Activated naive CD4-positive, alpha-beta T cell treated with anti-CD3 and anti-CD28 coated beads, Interleukin-2, amount 50 U/mL, for 72 hours (primary cell): ENCODE results near the gene SEBOX. TPM values are rescaled to one million over a fixed set of nuclear protein-coding genes. Genes with fewer than 3 reads are reported as not detected.
A peak's percentile ranks its signal among the peaks of the same experiment; 100 is the strongest.

Experiments
- ATAC-seq, 2 donors: fragments of 150-1000 bp; cut with Tn5 transposase; 2 replicates each; pipeline ENCODE4 v1.10.0; 2021; ENCODE audit warnings: mild to moderate bottlenecking in 2 of 2, moderate library complexity in 2 of 2
- DNase-seq, 2 donors: peaks; one replicate each; pipeline ENCODE4 v3.0.0; 2021 to 2022; ENCODE audit warnings: low spot score in 2 of 2
- H3K27ac Mint-ChIP-seq, 2 donors: one replicate each; pipeline ENCODE4 v1.8.0; 2022; ENCODE audit warnings: mild to moderate bottlenecking in 2 of 2, mixed read lengths in 2 of 2
- H3K36me3 Mint-ChIP-seq, 2 donors: one replicate each; pipeline ENCODE4 v1.8.0; 2022; ENCODE audit warnings: mixed read lengths in 2 of 2
- H3K9me3 Mint-ChIP-seq, 2 donors: one replicate each; pipeline ENCODE4 v1.8.0; 2022; ENCODE audit warnings: mixed read lengths in 2 of 2
- total RNA-seq, 2 donors: library from RNA; stranded (reverse); gene quantifications; one replicate each; pipeline ENCODE4 v1.2.3, GENCODE V29; 2022

The SEBOX gene
- total RNA-seq, 2 donors from 2014 or later = not detected

DNA sequence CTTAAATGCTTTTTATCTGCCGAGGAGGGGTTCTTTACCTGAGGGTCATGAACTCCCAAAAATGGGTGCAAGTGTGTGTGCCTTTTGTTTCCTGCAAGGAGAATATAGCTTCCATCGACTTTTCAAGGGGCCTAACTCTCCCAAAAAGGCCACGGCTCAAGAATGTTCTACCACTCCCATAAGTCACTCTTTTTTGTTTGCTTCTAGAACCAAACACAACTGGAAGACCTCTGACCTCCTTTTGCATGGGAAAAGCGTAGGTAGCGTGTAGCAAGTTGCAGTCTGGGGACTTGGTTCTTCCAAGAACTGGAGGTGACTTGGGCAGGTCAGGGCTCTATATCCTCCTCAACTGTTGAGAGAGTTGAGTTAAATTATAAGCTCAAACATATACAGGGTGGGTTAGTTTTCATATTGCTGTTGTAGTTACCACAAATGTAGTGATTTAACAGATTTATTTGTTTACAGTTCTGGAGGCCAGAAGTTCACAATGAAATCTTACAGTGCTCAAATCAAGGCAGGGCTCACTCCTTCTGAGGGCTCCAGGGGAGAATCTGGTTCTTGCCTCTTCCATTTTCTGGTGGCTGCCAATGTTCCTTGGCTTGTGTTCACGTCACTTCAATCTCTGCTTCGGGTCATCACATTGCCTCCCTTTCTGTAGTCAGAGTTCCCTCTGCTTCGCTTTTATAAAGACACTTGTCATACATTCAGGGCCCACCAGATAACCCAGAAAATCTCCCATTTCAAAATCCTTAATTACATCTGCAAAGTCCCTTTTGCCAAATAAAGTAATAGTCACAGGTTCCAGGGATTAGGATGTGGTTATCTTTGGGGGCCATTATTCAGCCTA lies 44.6 kb downstream of the SEBOX start:
- Mint-ChIP-seq H3K27ac (peak overlapping the region; percentile 85 to 94), H3K36me3 (peaks cover 17 to 33% of the 10 kb centered on the region in 2 donors), H3K9me3 (no peaks in the 10 kb centered on the region)
- no peak for DNase-seq
- no peak for ATAC-seq

- peaks cover 17 to 33% of the 10 kb centered on the region in 2 donors for H3K36me3 Mint-ChIP-seq
- no peaks in the 10 kb centered on the region for H3K9me3 Mint-ChIP-seq
- no peak for ATAC-seq
- H3K27ac Mint-ChIP-seq = peak overlapping the region; percentile 85 to 94
- DNase-seq = no peak
These were observed 45.4 kb downstream of the SEBOX start for GRCh38 chr17:28319598-28319935.

- H3K27ac Mint-ChIP-seq = peak within 1 kb of the TSS; percentile 85 to 94
- peaks cover 17 to 33% of the 10 kb centered on the region in 2 donors for H3K36me3 Mint-ChIP-seq
- H3K9me3 Mint-ChIP-seq = no peaks in the 10 kb centered on the region
- peak; percentile 93 to 95 for DNase-seq
- peak; percentile 98 to 99 for ATAC-seq
These were observed 46.0 kb downstream of the SEBOX start, which contains the start of gene TMEM97 for GRCh38 chr17:28318759-28319597. TSS of gene TMEM97 (plus strand) at chr17:28319200. CDS start at chr17:28319240, 40 bp downstream.

DNA sequence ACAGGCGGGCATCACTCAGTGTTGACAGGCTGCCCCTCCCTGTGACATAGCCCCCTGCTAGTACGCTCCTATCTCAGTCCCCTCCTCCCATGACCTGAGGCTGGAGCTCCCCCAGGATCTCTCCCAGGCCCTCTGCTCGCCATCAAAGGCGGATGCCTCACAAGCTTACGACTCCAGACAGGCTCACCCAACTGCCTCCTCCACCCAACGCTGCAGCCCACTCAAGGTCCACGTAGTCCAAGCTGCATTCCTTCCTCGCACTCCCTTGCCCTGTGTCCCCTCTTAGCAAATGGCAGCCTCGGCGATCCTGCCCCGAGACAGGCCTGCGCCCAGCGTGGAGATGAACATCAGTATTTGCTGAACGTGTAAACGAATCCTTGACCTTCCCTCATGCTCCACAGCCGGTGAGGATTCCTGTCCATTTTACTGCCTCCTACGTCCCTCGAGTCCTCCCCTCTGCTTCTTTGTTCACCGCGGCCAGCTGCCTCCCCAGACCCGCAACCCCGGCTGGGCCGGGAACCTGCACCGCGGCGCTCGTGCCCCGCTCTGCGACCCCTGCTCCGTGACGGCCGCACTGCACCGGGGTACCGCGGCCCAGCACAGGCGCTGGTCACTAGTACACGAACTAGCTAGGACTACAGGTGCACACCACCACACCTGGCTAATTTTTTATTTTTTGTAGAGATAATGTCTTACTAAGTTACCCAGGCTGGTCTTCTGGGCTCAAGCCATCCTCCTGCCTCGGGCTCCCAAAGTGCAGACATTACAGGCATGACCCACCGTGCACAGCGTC lies 46.8 kb downstream of the SEBOX start:
- ATAC-seq = peak; percentile 2 to 6
- Mint-ChIP-seq H3K27ac (peak overlapping the region in 1 of 2 donors; percentile 85), H3K36me3 (peaks cover 17 to 33% of the 10 kb centered on the region in 2 donors), H3K9me3 (no peaks in the 10 kb centered on the region)
- DNase-seq = peak in 1 of 2 donors; percentile 30

- DNase-seq (no peak), ATAC-seq (no peak)
- Mint-ChIP-seq H3K27ac (peak overlapping the region; percentile 22 to 85), H3K36me3 (peaks cover 17 to 33% of the 10 kb centered on the region in 2 donors), H3K9me3 (no peaks in the 10 kb centered on the region)
These were observed 47.7 kb downstream of the SEBOX start for GRCh38 chr17:28317099-28317965.

DNA sequence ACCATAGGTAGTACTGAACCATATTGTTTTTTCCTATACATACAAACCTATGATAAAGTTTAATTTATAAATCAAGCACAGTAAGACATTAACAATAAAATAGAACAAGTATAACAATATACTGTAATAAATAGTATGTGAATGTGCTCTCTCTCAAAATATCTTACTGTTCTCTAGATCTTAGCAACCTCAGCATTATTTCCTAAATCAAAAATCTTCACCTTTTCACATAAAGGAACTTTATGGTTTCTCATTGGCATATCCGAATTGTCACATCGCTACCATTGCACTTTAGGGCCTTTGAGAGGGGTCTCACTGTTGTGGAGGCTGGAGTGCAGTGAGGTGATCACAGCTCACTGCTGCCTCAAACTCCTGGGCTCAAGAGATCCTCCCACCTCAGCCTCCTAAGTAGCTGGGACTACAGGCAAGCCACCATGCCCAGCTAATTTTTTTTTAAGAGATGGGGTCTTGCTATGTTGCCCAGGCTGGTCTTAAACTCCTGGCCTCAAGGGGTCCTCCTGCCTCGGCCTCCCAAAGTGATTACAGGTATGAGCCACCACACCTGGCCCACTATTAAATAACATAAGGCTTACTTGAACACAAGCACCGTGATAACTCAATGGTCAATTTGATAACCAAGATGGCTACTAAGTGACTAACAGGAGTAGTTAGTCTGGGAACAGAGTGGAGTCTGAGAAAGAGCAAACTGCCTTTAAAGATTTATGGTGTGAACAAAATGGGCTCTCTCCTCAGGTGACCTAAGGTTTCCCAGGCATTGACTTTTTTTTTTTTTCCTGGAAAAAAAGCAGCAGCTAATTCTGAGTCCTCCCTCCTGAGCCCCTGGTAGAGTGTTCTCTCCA lies 48.9 kb downstream of the SEBOX start:
- H3K9me3 Mint-ChIP-seq = no peaks in the 10 kb centered on the region
- DNase-seq (no peak), ATAC-seq (no peak)
- peaks cover 17 to 29% of the 10 kb centered on the region in 2 donors for H3K36me3 Mint-ChIP-seq
- no peak overlapping the region for H3K27ac Mint-ChIP-seq

GRCh38 chr17:28313841-28314240 lies 51.2 kb downstream of the SEBOX start:
- DNase-seq = no peak
- ATAC-seq = no peak
- no peaks in the 10 kb centered on the region for H3K9me3 Mint-ChIP-seq
- H3K36me3 Mint-ChIP-seq = peaks cover 0 to 7% of the 10 kb centered on the region in 2 donors
- no peak overlapping the region for H3K27ac Mint-ChIP-seq

Other genes starting within 250 kb of the SEBOX start
- gene TMEM97, start 46.0 kb downstream of the SEBOX start, total RNA-seq = 10 to 100 TPM; 24.5 to 31.1 TPM
- 10 to 100 TPM; 16.4 to 16.8 TPM for gene IFT20, start 29.7 kb downstream of the SEBOX start, total RNA-seq
- gene TNFAIP1, start 29.4 kb downstream of the SEBOX start, total RNA-seq = 10 to 100 TPM; 25.7 to 26.2 TPM
- 10 to 100 TPM; 62.2 to 83.4 TPM for gene POLDIP2, start 7.7 kb downstream of the SEBOX start, total RNA-seq
- gene VTN, start 5.1 kb upstream of the SEBOX start, total RNA-seq = under 1 TPM; 0.34 to 0.53 TPM
- gene SARM1, start 6.5 kb upstream of the SEBOX start, total RNA-seq = 10 to 100 TPM; 13.9 to 29.5 TPM
- gene SLC46A1, start 41.0 kb upstream of the SEBOX start, total RNA-seq = 1 to 10 TPM; 1.8 to 3.6 TPM
- not detected for gene SLC13A2, start 108.4 kb upstream of the SEBOX start, total RNA-seq
- gene FOXN1, start 141.1 kb upstream of the SEBOX start, total RNA-seq = not detected
- gene UNC119, start 187.4 kb upstream of the SEBOX start, total RNA-seq = 10 to 100 TPM; 53.0 to 56.6 TPM
- gene PIGS, start 206.3 kb upstream of the SEBOX start, total RNA-seq = 10 to 100 TPM; 39.6 to 44.1 TPM
- gene ALDOC, start 211.7 kb upstream of the SEBOX start, total RNA-seq = 100 to 1,000 TPM in 1 of 2 donors, 10 to 100 TPM in 1; 41.6 to 220 TPM
- 100 to 1,000 TPM; 150 to 326 TPM for gene SPAG5, start 233.8 kb upstream of the SEBOX start, total RNA-seq
- 10 to 100 TPM; 29.7 to 32.2 TPM for gene RSKR, start 249.0 kb upstream of the SEBOX start, total RNA-seq